ENCODE measurements around the gene GSE1.

The GSE1 gene

DNA sequence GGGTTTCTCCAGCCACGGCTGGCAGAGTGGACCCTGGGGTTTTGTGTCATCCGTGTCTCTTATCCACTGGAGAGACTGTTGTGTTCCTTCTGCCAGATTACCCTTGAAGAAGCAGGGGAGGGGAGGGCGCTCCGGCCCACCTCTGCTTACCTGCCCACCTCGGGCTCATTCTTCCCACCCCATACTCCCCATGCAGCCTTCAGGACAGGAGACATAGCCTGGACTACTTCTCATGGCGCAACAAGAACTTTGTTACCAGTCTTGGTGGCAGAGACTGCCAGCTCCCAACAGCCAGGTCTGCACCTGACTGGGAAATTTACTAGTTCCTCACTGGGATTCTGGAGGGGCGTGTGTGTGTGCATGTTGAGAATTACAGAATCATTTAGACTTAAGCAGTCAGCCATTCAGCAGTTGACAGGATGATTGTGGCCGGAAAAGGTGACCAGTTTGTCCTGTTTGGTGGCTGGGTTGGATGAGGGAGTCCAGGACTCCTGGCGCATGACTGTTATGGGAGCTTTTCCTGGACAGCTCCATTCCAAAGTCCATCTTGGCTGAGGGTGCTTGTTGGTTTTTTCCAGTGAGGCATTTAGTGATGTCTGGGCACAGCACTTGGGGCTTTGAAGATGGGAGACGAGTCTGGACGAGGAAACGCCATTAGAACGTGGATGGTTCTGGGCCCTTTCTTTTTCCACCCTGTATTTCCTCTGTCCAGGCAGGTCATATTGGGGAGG, 8.7 kb downstream of the GSE1 start:
- DNase-seq = no peak

- no peak for DNase-seq
These were observed 9.6 kb downstream of the GSE1 start for GRCh38 chr16:85622683-85623082.

DNA sequence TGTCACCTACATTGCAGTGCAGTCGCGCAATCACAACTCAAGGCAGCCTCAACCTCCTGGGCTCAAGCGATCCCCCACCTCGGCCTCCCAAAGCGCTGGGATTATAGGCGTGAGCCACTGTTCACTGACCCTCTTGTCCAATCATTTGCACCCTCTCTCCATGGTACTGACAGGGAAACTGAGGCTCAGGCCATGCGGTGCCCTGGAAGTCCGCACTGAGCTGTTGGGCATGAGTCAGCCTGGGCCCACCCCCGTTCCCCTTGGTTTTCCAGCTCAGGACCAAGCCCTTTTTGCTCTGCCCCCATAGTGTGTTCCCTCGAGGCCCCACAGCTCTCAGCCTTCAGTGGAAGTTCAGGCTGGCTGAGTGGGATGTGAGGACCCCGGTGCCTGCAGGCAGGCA, 10.1 kb downstream of the GSE1 start:
- DNase-seq = no peak

DNA sequence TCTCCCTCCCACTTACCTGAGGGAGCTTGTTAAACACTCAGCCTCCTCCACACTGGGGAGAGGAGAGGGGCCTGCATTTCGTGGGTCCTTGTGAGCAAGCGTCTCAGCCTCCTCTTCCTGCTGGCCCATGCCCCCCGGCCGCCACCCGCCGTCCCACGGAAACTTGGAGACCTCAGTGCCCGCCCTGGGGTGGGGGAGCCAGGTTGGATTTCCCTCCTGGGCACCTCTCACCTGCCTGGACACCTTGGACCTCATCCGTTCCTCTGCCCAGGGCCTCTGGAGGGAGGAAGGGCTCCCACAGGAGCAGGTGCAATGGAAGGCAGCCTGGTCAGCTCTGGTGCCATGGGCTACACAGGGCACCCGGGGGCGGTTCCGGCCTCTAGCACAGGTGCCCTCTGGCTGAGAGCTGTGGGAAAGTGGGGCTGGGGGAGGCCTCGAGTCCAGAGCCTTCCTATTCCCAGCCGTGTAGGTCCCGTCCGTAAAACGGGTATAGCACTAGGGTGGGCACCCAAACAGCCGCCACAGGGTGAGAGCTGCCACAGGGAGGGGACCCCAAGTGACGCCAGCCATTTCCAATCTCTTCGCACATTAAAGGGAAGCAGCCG, 11.0 kb downstream of the GSE1 start:
- DNase-seq = no peak

DNA sequence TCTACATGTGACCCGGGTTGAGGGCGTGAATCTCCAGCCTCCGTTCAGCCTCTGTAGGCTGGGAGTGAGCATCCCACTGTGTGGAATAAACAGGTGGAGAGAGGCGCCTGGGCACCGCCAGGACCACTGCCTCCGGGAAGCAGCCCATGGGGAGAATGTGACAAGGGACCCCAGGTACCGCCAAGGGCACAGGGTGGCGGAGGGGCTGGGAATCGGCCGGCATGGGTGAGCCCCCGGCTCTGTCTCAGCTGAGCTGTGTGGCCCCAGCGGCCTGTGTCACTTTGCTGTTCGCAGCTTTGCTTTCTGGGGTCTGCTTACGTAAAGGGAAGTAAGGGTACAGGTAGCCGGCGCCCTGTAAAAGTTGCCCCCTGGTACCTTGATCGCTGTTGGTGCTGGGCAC, 11.5 kb downstream of the GSE1 start:
- DNase-seq = no peak

GRCh38 chr16:85625053-85625452, 11.9 kb downstream of the GSE1 start:
- no peak for DNase-seq

GRCh38 chr16:85625485-85626117, 12.5 kb downstream of the GSE1 start:
- no peak for DNase-seq

DNA sequence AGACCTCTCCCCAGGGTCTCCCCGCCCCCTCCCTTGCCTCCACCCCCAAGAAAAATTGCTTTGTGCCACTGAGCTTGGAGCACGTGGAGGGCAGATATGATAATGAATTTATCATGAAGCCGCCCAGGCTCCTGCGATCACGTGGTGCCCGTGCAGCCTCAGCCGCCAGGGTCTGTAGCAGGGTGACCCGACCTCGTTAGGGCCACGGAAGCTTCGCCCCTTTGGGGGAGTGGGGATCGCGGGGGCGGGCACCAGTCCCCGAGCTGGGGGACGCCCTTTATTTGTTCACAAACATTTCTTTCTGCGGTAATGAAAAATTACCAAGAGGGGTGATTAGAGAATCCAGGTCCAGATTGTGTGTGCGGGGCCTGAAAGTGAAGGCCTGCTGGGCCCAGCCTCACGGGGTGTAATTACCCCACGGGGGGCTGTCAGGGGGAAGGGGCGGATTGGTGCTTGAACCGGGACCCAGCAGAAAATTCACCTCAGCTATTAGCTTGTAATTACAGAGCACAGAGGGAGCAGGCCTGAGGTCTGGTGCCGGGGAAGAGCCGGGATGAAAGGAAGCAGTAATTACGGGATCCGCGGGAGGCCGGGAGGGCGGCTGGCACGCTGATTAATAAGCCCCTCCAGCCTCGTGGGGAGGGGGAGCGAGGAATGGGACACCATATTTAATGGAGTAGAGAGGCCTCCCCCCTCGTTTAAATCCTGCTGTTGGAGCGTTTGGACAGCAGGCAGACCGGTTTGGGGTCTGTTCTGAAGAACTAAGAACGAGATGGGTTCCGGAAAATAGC, 13.3 kb downstream of the GSE1 start:
- DNase-seq = no peak

- DNase-seq = no peak
These were observed 14.0 kb downstream of the GSE1 start for GRCh38 chr16:85627089-85627488.

DNA sequence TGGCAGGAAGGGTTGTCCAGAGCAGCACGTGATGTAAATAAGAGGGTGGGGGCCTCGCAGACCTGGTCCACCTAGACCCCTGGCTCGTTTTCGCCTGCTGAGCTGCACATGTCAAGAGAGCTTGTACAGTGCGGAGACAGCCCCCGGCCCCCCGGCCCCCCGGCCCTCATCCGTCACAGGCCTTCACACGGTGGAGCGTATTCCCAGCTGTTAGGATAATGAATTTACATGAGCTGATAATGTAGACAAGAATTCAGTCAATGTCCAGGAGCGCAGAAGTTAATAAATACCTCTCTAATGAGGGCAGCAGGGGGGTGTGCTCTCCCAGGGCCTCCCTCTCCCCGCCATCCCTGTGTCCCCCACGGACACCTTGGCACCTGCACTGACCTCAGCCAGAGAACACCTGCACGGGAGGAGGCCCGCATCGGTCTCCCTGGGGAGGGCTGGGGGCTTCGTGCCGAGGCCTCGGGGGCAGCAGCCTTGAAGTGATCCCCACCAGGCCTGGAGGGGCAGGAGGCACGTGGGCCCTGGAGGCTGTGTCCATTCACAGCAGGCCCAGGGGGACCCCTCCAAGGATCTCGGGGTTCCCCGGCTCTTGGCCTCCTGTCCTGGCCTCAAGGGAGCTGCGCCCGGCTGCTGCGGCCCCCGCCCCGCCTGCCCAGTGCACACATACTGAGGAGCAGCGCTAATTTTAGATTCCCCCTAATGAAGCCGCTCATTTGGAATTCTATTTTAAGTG, 14.6 kb downstream of the GSE1 start:
- no peak for DNase-seq

DNA sequence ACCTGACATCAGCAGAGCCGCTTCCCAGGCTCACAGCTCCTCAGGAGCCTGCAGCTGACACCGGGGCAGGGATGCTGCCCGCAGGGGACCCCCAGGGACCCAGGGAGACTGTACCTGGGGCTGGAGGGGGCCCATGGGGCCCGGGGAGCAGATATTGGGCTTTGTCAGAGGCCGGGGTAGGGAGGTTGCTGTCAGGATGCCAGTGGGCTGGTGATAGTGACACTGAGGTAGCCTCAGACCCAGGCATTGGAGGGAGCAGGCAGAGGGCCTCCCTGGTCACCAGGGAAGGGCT, 15.1 kb downstream of the GSE1 start:
- DNase-seq = no peak

DNA sequence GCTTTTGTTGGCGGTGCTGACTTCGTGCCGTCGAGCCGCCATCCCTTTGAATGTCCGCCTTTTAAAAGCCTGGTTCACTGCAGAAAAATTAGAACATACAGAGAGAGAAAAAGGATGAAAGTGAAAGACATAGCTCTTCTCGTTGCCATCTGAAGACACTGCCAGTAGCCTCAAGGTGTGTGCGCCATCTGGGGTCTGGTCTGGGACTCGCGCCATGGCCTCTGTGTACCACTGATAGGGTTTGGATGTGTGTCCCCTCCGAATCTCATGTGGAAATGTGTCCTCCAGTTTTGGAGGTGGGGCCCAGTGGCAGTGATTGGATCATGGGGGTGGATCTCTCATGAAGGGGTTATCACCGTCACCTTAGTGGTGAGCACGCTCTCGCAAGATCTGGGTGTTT, 15.5 kb downstream of the GSE1 start:
- no peak for DNase-seq

- no peak for DNase-seq
These were observed 16.2 kb downstream of the GSE1 start for GRCh38 chr16:85629326-85629725.

DNA sequence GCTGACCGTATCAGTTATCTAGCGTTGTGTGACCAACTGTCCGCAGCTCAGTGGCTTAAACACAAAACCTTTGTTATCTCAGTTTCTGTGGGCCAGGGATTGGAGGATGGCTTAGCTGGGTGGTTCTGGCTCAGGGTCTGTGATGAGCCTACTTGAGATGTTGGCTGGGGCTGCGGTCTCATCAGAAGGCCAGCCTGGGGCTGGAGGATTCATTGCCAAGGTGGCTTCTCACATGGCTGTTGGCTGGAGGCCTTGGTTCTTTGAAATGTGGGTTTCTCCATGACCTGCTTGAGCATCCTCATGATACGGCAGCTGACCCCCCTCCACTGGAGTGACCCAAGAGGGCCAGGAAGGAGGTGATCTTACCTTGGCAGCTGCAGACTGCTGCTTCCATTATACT, 16.7 kb downstream of the GSE1 start:
- no peak for DNase-seq

DNA sequence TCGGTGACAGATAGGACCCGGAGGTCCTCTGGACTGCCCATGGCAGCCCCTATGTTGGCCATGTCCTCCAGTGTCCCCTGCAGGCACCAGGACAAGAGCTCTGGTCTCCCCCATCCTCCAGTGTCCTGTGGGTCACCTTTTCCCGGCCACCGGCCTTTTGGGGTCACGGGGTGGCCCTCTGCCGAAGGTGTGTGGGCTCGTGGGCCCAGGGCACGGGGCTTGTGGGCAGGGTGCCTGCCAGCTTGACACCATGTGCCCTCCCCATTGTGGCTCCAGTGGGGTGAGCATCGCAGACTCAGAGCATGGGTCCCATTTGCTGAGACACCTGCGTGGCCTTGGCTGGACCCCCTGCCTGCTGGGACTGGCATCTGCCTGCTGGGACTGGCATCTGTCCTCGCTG, 18.1 kb downstream of the GSE1 start:
- no peak for DNase-seq

- DNase-seq = no peak
These were observed 18.8 kb downstream of the GSE1 start for GRCh38 chr16:85631802-85632393.

- no peak for DNase-seq
These were observed 19.8 kb downstream of the GSE1 start for GRCh38 chr16:85632709-85633437.

- no peak for DNase-seq
These were observed 20.3 kb downstream of the GSE1 start for GRCh38 chr16:85633438-85633743.

- no peak for DNase-seq
These were observed 20.8 kb downstream of the GSE1 start for GRCh38 chr16:85633888-85634287.

GRCh38 chr16:85634747-85635544, 21.8 kb downstream of the GSE1 start:
- DNase-seq = no peak

GRCh38 chr16:85635545-85636140, 22.5 kb downstream of the GSE1 start:
- DNase-seq = no peak
